A204.1 (cell line): ENCODE results near the gene F7.
"Not testable (repeated sequence)": the region's sequence is repeated elsewhere in the genome, so short reads cannot be mapped to it uniquely, and the experiment has no call there.

ENCODE experiments used
- FAIRE-seq: peaks from 2 replicates; lab custom pipeline; 2012; peaks lifted over from hg19 to GRCh38; lab: Jason Lieb, UNC

F7 gene

DNA sequence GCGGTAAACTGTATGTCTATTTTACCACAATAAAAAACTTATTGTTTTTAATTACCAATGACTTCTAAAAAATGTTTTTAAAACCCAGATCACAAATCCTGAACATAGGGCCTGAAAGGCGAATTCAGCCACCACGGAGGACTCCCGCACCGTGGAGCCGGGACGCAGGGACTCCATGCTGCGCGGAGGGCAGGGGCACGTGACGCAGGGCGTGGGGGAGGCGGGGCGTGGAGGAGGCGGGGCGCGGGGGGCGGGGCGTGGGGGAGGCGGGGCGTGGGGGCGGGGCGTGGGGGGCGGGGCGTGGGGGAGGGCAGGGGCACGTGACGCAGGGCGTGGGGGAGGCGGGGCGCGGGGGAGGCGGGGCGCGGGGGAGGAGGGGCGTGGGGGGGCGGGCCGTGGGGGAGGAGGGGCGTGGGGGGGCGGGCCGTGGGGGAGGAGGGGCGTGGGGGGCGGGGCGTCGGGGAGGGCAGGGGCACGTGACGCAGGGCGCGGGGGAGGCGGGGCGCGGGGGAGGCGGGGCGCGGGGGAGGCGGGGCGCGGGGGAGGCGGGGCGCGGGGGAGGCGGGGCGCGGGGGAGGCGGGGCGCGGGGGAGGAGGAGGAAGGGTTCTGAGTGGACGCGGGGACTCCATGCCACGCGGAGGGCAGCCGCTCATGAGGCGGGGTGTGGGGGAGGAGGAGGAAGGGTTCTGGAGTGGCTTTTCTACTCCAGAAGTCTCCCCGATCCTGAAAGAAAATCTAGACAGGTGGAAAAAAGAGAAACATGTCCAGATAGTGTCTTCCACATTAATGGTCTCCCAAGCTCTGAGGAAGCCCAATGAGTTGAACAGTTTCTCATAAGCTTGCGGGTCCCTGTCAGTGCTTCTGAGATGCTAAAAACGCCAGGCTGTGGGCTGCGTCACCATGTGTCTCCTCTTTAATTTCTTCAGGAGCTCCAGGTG lies 48.5 kb downstream of the F7 start:
- FAIRE-seq = no peak

DNA sequence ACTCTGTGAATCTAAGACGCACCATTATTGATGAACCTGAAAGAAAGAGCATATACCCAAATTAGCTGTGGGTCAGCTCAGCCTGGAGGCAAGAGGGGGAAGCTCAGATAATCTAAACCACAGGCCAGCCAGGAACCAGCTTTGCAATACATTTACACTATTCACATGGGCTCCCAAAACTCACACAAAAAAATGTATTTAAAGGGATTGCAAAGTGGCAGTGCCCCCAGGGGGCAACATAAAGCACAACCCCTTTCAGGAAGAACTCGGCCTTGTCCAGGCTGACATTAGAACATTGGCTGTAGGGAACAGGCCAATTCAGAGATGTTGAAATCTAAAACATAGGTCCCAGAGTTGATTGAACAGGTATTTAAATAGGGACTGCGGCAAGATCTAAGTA lies 49.6 kb downstream of the F7 start:
- FAIRE-seq = no peak

- FAIRE-seq = no peak
These were observed 50.5 kb downstream of the F7 start for GRCh38 chr13:113155982-113156655.

GRCh38 chr13:113157206-113157928 lies 51.8 kb downstream of the F7 start:
- no peak for FAIRE-seq

DNA sequence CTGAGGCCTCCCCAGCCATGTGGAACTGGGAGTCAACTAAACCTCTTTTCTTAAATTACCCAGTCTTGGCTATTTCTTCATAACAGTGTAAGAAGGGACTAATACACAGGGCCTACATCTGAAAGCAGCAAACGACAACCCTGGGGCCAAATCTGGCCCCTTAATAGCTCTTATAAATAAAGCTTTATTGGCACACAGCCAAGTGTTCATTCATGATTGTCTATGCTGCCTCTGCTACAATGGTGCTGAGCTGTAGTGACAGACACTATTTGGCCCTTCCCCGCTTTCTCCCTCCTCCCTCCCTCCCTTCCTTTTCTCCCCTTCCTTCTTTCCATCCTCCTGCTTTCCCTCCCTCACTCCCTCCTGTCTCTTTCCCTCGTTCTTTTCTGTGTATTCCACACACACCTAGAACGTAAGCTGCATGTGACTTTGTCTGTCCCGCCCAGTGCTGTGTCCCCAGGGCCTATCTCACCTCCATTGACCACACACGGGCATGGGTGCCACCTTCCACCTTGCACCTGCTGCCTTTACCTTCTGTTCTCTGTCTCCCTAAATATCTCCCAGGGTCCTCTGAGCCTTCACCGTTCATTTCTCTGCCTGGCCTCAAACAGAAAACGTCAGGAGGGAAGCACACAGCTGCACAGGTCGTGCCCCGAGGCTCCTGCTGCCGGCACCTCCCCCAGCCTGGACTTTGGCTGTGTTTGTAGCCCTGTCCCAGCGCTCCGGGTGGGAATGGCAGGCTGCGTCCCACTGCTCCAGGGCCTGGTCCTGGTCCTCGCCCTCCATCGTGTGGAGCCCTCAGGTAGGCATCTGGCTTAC lies 52.5 kb downstream of the F7 start, which contains the start of gene PROZ:
PROZ (plus strand) TSS at position 720 of the 819 bp plus-strand sequence; CDS start at position 733, 13 bp downstream.
- no peak for FAIRE-seq

GRCh38 chr13:113158946-113159345 lies 53.4 kb downstream of the F7 start:
- FAIRE-seq = no peak

DNA sequence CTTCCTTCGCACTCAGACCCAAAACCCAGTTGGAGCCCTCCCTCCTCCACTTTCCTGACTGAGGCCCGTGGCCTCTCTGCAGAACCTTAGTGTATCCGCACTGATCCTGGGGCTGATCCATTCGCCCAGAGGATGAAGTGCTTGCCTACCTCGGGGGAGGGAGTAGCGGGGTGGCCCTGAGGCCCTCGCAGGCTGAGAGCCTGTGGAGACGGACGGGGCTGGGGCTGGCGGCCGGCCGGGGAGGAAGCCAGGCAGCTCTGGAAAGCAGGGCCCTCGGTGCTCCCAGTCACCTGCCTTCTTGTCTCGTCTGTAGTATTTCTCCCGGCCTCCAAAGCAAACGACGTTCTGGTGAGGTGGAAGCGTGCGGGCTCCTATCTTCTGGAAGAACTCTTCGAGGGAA lies 54.1 kb downstream of the F7 start:
- no peak for FAIRE-seq

- no peak for FAIRE-seq
These were observed 55.4 kb downstream of the F7 start for GRCh38 chr13:113160983-113161382.

GRCh38 chr13:113161433-113161832 lies 55.8 kb downstream of the F7 start:
- no peak for FAIRE-seq

GRCh38 chr13:113161975-113162374 lies 56.4 kb downstream of the F7 start:
- FAIRE-seq = not testable (repeated sequence)

DNA sequence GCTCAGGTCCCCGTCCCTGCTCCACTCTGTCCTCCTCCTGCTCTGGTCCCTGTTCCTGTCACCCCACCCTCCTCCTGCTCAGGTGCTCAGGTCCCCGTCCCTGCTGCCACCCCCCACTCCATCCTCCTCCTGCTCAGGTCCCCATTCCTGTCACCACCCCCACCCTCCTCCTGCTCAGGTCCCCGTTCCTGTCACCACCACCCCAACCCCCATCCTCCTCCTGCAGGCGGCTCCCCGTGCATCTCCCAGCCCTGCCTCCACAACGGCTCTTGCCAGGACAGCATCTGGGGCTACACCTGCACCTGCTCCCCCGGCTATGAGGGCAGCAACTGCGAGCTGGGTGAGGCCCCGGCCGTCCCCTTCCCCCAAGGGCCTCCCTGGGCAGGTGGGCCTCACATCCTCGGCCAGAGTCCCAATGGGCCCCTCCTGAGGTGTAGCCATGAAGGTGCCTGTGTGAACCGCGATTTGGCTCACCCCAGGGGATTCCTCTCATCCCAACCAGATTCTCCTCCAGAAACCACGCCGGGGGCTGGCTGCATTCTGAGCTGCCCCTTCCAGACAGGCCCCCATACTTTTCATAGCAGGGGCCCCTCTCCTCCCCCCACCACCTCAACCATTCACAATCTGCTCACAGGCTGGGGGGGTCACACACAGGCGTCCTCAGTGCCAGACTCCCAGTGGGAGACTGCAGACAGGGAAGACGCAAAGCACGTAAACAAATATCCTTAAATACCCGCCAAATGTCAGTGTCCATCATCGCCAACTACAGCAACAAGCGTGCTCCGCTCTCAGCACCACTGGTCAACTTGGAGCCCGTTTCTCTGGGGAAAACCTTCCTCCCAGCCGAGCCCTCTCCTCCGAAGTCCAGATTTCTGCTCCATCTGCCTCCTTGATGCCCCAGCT lies 57.4 kb downstream of the F7 start:
- FAIRE-seq = no peak

DNA sequence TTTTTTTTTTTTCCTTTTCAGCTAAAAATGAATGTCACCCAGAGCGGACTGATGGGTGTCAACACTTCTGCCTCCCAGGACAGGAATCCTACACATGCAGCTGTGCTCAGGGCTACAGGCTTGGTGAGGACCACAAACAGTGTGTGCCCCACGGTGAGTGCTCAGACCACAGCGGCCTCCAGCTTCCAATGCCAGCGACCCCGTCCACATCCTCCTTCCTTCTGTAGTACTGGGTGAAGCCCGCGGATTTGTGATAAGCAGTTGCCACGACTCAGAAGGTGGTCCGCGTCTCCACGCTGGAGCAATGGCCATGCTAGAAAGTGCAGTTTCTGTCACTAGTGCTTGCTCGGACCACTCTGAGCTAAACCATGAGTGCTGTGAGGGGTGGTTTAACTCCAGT lies 58.9 kb downstream of the F7 start:
- FAIRE-seq = no peak

DNA sequence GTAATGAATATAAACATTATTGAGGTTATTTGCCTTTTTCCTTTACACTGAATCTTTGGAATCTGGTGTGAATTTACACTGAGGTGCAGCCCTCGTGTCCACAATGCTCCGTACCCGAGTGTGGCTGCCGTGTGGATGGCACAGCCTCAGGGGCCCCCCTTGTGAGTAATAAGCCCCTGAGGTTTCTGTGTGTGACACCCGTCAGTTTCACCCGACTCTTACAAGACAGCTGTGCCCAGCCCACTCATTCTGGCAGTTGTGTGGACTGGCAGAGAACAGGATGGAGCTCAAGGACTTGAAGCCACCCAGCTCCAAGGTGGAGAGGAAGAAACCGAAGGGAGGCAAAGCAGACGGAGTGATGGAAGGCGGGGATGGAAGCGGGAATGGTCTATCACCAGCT lies 60.7 kb downstream of the F7 start:
- FAIRE-seq = no peak

- no peak for FAIRE-seq
These were observed 61.1 kb downstream of the F7 start for GRCh38 chr13:113166681-113167080.

GRCh38 chr13:113167155-113167554 lies 61.6 kb downstream of the F7 start:
- no peak for FAIRE-seq

GRCh38 chr13:113167575-113167974 lies 62.0 kb downstream of the F7 start:
- FAIRE-seq = peak; percentile 27

DNA sequence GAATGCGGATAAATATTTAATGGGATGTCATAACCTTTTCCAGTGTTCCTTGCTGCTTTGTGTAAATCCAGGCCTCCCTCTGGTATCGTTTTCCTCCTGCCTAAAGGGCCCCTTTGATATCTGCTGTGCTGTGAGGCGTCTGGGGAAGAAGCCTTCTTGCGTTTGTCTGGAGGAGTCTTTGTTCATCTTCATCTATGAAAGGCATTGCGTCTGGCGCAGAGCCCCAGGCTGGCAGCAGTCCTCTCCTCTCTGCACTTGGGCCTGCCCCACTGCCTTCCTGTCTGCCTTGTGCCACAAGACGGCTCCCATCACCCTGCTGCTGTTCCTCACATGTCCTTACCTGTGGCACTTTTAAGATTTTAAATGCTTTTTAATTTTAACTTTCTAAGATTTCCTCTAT lies 62.6 kb downstream of the F7 start:
- FAIRE-seq = no peak

DNA sequence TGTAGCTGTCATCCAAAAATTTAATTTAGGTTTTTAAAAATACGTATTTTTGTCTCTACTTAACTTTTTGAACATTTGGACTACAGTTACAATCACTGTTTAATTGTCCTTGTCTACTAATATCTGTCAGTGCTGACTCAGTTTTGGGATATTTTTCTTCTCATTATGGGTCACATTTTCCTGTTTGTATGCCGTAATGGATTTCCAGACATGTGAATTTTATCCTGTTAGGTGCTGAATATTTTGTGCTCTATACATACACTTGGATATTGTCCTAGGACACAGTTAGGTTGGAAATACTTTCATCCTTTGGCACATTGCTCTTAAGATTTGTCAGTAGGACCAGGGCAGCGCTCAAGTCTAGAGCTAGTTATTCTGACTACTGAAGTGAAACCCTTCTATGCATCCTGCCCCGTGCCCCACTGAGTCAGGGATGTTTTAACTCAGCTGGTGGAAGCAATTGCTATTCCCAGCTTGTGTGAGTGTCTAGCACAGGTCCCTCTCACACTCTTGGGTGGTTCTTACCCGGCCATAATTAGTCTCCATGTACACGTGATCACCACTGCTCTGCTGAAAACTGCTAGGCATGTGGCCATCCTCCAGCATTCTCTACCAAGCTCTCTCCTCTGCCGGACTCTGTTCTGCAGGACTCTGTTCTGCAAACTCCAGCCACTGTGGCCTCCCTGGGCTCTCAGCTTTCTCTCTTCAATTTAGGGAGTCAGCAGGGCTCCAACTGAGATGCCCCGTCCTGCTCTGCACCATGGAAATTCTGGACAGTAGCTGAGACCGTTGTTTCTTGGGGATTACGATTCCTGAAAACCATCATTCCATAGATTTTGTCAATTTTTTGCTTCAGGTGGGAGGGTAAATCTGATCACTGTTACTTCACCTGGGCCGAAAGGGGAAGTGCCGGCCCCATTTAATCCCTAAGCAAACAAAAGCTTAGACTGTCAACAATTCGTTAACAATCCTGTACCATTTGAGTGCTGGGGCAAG lies 64.0 kb downstream of the F7 start:
- FAIRE-seq = no peak
